ENCODE measurements around the gene EPHA5.

The EPHA5 gene

GRCh38 chr4:65623506-65623905, 46.8 kb downstream of the EPHA5 start:
- DNase-seq: no peak

- DNase-seq: no peak
Observed at GRCh38 chr4:65617416-65617815, 52.9 kb downstream of the EPHA5 start.

GRCh38 chr4:65604515-65604914, 65.8 kb downstream of the EPHA5 start:
- no peak for DNase-seq

GRCh38 chr4:65600656-65601055, 69.6 kb downstream of the EPHA5 start:
- no peak for DNase-seq

GRCh38 chr4:65599340-65599739, 70.9 kb downstream of the EPHA5 start:
- DNase-seq: no peak

- DNase-seq: no peak
Observed at GRCh38 chr4:65597697-65598096, 72.6 kb downstream of the EPHA5 start.

- no peak for DNase-seq
Observed at GRCh38 chr4:65592089-65592488, 78.2 kb downstream of the EPHA5 start.

GRCh38 chr4:65589921-65590320, 80.4 kb downstream of the EPHA5 start:
- DNase-seq: no peak

GRCh38 chr4:65589331-65589730, 81.0 kb downstream of the EPHA5 start:
- no peak for DNase-seq

- no peak for DNase-seq
Observed at GRCh38 chr4:65580551-65580950, 89.7 kb downstream of the EPHA5 start.

GRCh38 chr4:65566473-65566872, 103.8 kb downstream of the EPHA5 start:
- DNase-seq: no peak

GRCh38 chr4:65561164-65561563, 109.1 kb downstream of the EPHA5 start:
- DNase-seq: no peak

- no peak for DNase-seq
Observed at GRCh38 chr4:65559270-65559669, 111.0 kb downstream of the EPHA5 start.

- DNase-seq: no peak
Observed at GRCh38 chr4:65552057-65552456, 118.2 kb downstream of the EPHA5 start.

GRCh38 chr4:65550500-65550899, 119.8 kb downstream of the EPHA5 start:
- DNase-seq: no peak

- no peak for DNase-seq
Observed at GRCh38 chr4:65546882-65547416, 123.3 kb downstream of the EPHA5 start.

- no peak for DNase-seq
Observed at GRCh38 chr4:65538571-65538970, 131.7 kb downstream of the EPHA5 start.

- no peak for DNase-seq
Observed at GRCh38 chr4:65535113-65535512, 135.2 kb downstream of the EPHA5 start.

- no peak for DNase-seq
Observed at GRCh38 chr4:65521666-65522065, 148.6 kb downstream of the EPHA5 start.

GRCh38 chr4:65515646-65516045, 154.6 kb downstream of the EPHA5 start:
- no peak for DNase-seq

- DNase-seq: no peak
Observed at GRCh38 chr4:65510976-65511375, 159.3 kb downstream of the EPHA5 start.

- no peak for DNase-seq
Observed at GRCh38 chr4:65508168-65508567, 162.1 kb downstream of the EPHA5 start.

GRCh38 chr4:65502131-65502701, 168.1 kb downstream of the EPHA5 start:
- no peak for DNase-seq

- DNase-seq: no peak
Observed at GRCh38 chr4:65498606-65499005, 171.7 kb downstream of the EPHA5 start.

GRCh38 chr4:65495439-65495838, 174.8 kb downstream of the EPHA5 start:
- no peak for DNase-seq
